ENCODE data around the gene LOXL1. TPM values are rescaled to one million over a fixed set of nuclear protein-coding genes. Genes with fewer than 3 reads are reported as not detected.

The LOXL1 gene
- total and polyA plus RNA-seq, 2 of the 4 experiments (the other 2 are of a cell fraction): 148 to 332 TPM

DNA sequence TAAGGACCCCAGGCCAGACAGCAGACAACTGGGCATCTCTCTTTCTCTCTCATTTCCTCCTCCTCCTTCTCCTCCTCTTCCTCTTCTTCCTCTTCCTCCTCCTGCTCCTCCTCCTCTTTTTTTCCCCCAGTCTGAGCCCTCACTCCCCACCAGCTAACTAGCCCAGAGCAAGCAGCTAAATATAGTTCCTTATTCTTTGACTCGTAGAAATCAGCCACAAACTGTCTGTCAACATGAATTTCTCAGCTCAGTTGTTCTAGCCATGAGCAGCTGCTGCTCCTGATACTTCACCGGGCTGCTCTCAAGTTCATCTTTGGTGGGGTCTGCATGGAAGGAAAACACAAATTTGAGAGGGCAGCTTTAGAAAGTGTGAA, 19.2 kb upstream of the LOXL1 start:
- Histone ChIP-seq H3K23ac (ENCODE audit: low read depth, low read length) (no peak overlapping the region), H2AK5ac (ENCODE audit: low read depth, low read length) (no peak overlapping the region), H2AK9ac (replicated peaks; ENCODE audit: low read depth, low read length, poor library complexity) (no peak overlapping the region), H2BK20ac (ENCODE audit: low read depth, low read length) (no peak overlapping the region), H4K8ac (ENCODE audit: low read depth in 2 of 2, low read length in 2 of 2) (no peak overlapping the region), H3K18ac (ENCODE audit: low read depth, low read length) (no peak overlapping the region), H2AFZ (replicated peaks; ENCODE audit: low read length, poor library complexity) (no peak overlapping the region), H2BK15ac (ENCODE audit: low read depth, low read length) (no peak overlapping the region), H4K20me1 (ENCODE audit: insufficient read depth, low read length) (no peaks in the 10 kb centered on the region; the same call in 1 of the 2 replicates), H4K5ac (ENCODE audit: low read depth, low read length) (no peak overlapping the region), H3K4me3 (ENCODE audit: insufficient read depth, low read depth, low read length) (no peak overlapping the region), H3K9me3 (ENCODE audit: control insufficient read depth, insufficient read depth, low read length) (no peaks in the 10 kb centered on the region), H3K9me1 (ENCODE audit: insufficient read depth, low read length) (peaks cover 7% of the 10 kb centered on the region), H3K56ac (ENCODE audit: extremely low read depth, insufficient read depth, low read length) (no peak overlapping the region), H2BK5ac (ENCODE audit: low read depth, low read length, poor library complexity, severe bottlenecking) (no peak overlapping the region), H3K36me3 (ENCODE audit: control insufficient read depth, insufficient read depth, low read length) (no peaks in the 10 kb centered on the region), H3K79me1 (ENCODE audit: low read depth in 1 of 2, low read length in 2 of 2) (no peaks in the 10 kb centered on the region), H3K4me1 (ENCODE audit: control insufficient read depth, insufficient read depth, low read length) (peaks cover 8% of the 10 kb centered on the region), H4K91ac (ENCODE audit: insufficient read depth, low read depth, low read length) (no peak overlapping the region), H3K27me3 (ENCODE audit: control insufficient read depth, insufficient read depth, low read length) (no peaks in the 10 kb centered on the region), H3K27ac (ENCODE audit: insufficient read depth, low read length) (no peak overlapping the region), H3K4me2 (ENCODE audit: low read depth, low read length) (no peak overlapping the region), H3K4ac (ENCODE audit: low read depth, low read length) (no peak overlapping the region), H2BK120ac (ENCODE audit: low read depth, low read length) (no peak overlapping the region), H3K9ac (ENCODE audit: low read depth, low read length) (no peak overlapping the region), H3K14ac (replicated peaks; ENCODE audit: low read depth, low read length) (no peak overlapping the region)
- in situ Hi-C loops (cut with MboI; ENCODE audit: low sequenced_read_pairs): loop anchor here (5.0 kb wide), 1 partner anchor 35 kb away; the partner anchor contains the start of gene TBC1D21
- intact Hi-C loops (cut with micrococcal nuclease): no loop called here
- DNase-seq (no peak), ATAC-seq (ENCODE audit: low read depth) (no peak)
- 100% methylated on average over 1 of the region's 2 CpGs; no CpG with 5 or more reads in 1 of the 2 experiments for WGBS, 2 experiments (ENCODE audit: extremely low coverage in 2 of 2, insufficient read length in 1 of 2)
- ChIA-PET POLR2A (ENCODE audit: unreplicated experiment) (no interaction called here), CTCF (interaction anchor here (0.6 to 1.4 kb wide), 5 partner anchors 9 to 45 kb away, joined by 3 to 6 read pairs (median 4); no protein-coding TSS in a partner anchor)
- dilution Hi-C loops (cut with HindIII; ENCODE audit: low sequenced_read_pairs, unreplicated experiment): no loop called here
- no TSS peak for BruUV-seq (replicated peaks)
- no peak for TF ChIP-seq ELK1 (IDR thresholded peaks at IDR 0.05; ENCODE audit: borderline replicate concordance, low read depth, low read length)
- TF ChIP-seq CHD1 (IDR thresholded peaks at IDR 0.05; ENCODE audit: low read depth, low read length): no peak
- TF ChIP-seq FOS (IDR thresholded peaks at IDR 0.05; ENCODE audit: low read depth, low read length): no peak
- TF ChIP-seq, protein P1, sequence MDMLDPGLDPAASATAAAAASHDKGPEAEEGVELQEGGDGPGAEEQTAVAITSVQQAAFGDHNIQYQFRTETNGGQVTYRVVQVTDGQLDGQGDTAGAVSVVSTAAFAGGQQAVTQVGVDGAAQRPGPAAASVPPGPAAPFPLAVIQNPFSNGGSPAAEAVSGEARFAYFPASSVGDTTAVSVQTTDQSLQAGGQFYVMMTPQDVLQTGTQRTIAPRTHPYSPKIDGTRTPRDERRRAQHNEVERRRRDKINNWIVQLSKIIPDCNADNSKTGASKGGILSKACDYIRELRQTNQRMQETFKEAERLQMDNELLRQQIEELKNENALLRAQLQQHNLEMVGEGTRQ (IDR thresholded peaks at IDR 0.05; ENCODE audit: low read depth, low read length): no peak
- TF ChIP-seq MAFK (IDR thresholded peaks at IDR 0.05; ENCODE audit: low read depth, low read length): no peak
- no peak for TF ChIP-seq RCOR1 (IDR thresholded peaks at IDR 0.05; ENCODE audit: insufficient replicate concordance, low read length)
- no peak for TF ChIP-seq POLR2A (IDR thresholded peaks at IDR 0.05; ENCODE audit: low read depth, low read length)
- TF ChIP-seq BHLHE40 (IDR thresholded peaks at IDR 0.05; ENCODE audit: low read depth, low read length): no peak
- no peak for TF ChIP-seq SMC3 (IDR thresholded peaks at IDR 0.05; ENCODE audit: low read depth, low read length)
